GM23248 (cell line): ENCODE data around the gene PLCH1.

Experiments used
- EZH2 ChIP-seq: fragments of 200-600 bp; sonication (generic); IDR thresholded peaks from 2 replicates; pipeline ENCODE4 v1.6.1; 2018; ENCODE audit warnings: antibody characterized with exemption, mild to moderate bottlenecking; ENCODE audit not compliant: insufficient read depth, poor library complexity, severe bottlenecking
- EZH2phosphoT487 ChIP-seq: fragments of 200-600 bp; sonication (generic); IDR thresholded peaks from 2 replicates; pipeline ENCODE4 v1.6.1; 2018; ENCODE audit warnings: antibody characterized with exemption, moderate library complexity, mild to moderate bottlenecking, low read depth; ENCODE audit not compliant: insufficient read depth

GRCh38 chr3:155327871-155328270 lies 417.0 kb downstream of the PLCH1 start:
- TF ChIP-seq EZH2phosphoT487 (no peak), EZH2 (no peak)
